Left lung (tissue), 10 donors: ENCODE data around the gene NTRK2. TPM values are rescaled to one million over a fixed set of nuclear protein-coding genes. Genes with fewer than 3 reads are reported as not detected.

Experiments used
- ATAC-seq: fragments of 200-7000 bp; cut with Tn5 transposase; one replicate; pipeline ENCODE4 v1.9.1; 2020; ENCODE audit warnings: moderate library complexity
- DNase-seq, 4 donors: peaks; one replicate each; pipeline ENCODE4 v3.0.0-alpha.2; 2013 to 2020
- H3K27ac ChIP-seq, 2 donors: fragments of 200-600 bp; sonication (generic) in 1 of 2; one replicate each; pipeline versions ENCODE4 v1.5.0 to v1.8.0; 2020 to 2021
- H3K27me3 ChIP-seq, 2 donors: fragments of 200-600 bp; sonication (generic) in 1 of 2; one replicate each; pipeline versions ENCODE4 v1.5.0 to v1.8.0; 2020 to 2021
- H3K36me3 ChIP-seq, 2 donors: fragments of 200-600 bp; sonication (generic) in 1 of 2; one replicate each; pipeline versions ENCODE4 v1.5.0 to v1.8.0; 2020 to 2021
- H3K4me1 ChIP-seq, 2 donors: fragments of 200-600 bp; one replicate each; pipeline ENCODE4 v1.8.0; 2021
- H3K4me3 ChIP-seq, 2 donors: fragments of 200-600 bp; sonication (generic) in 1 of 2; one replicate each; pipeline versions ENCODE4 v1.5.0 to v1.8.0; 2020 to 2021; ENCODE audit warnings: mild to moderate bottlenecking in 1 of 2
- H3K9me3 ChIP-seq, 2 donors: fragments of 200-600 bp; sonication (generic) in 1 of 2; one replicate each; pipeline versions ENCODE4 v1.5.0 to v1.8.0; 2020 to 2021
- CTCF ChIP-seq, 2 donors: fragments of 200-600 bp; sonication (generic) in 1 of 2; IDR thresholded peaks; one replicate each; pipeline versions ENCODE4 v1.5.0 to v1.8.0; 2021; ENCODE audit warnings: antibody characterized with exemption in 2 of 2
- intact Hi-C, 2 donors: fragments of 100-400 bp; cut with DNase I; formaldehyde crosslinking; loops; one replicate each; pipeline versions ENCODE4 v1.11.2 to v1.14.2; 2022
- polyA plus RNA-seq, 6 donors: library from polyadenylated mRNA; unstranded; fragments of 120-200 nt; gene quantifications; one replicate each; pipeline ENCODE4 v1.2.1, GENCODE V29; 2013; ENCODE audit not compliant: insufficient read length in 6 of 6
- total RNA-seq, 2 donors: library from RNA; stranded (reverse); fragmentation: NEBNext Ultra II Directional; extraction: Animal tissue kit (Norgen Biotek cat#: 25700); gene quantifications; one replicate each; pipeline ENCODE4 v1.2.1, GENCODE V29; 2021
- donor health status: DM: no; HTN: yes; CAD: no.
- donor health status: DM: no; HTN: no; CAD: no.

The NTRK2 gene
- total and polyA plus RNA-seq, 8 donors = 0.29 to 3.8 (median 1.7) TPM

- Histone ChIP-seq H3K27ac (no peak overlapping the region), H3K9me3 (peaks cover 0 to 12% of the 10 kb centered on the region in 2 donors), H3K36me3 (no peaks in the 10 kb centered on the region), H3K4me1 (no peaks in the 10 kb centered on the region), H3K4me3 (no peak overlapping the region), H3K27me3 (no peaks in the 10 kb centered on the region)
- intact Hi-C loops = no loop called here
- ATAC-seq (no peak), DNase-seq (no peak)
- no peak for TF ChIP-seq CTCF (IDR thresholded peaks at IDR 0.05)
These were observed 33.1 kb upstream of the NTRK2 start for GRCh38 chr9:84636436-84636835.

- H3K9me3 ChIP-seq = peaks cover 0 to 12% of the 10 kb centered on the region in 2 donors
- intact Hi-C loops = no loop called here
- no peak overlapping the region for H3K27ac ChIP-seq
- H3K36me3 ChIP-seq = no peaks in the 10 kb centered on the region
- ATAC-seq = no peak
- DNase-seq = no peak
- no peaks in the 10 kb centered on the region for H3K27me3 ChIP-seq
- H3K4me3 ChIP-seq = no peak overlapping the region
- TF ChIP-seq CTCF (IDR thresholded peaks at IDR 0.05) = no peak
- no peaks in the 10 kb centered on the region for H3K4me1 ChIP-seq
These were observed 26.9 kb upstream of the NTRK2 start for GRCh38 chr9:84642553-84643141.

GRCh38 chr9:84647699-84648098 is 21.8 kb upstream of the NTRK2 start:
- Histone ChIP-seq H3K9me3 (no peaks in the 10 kb centered on the region), H3K27me3 (no peaks in the 10 kb centered on the region), H3K27ac (no peak overlapping the region), H3K4me3 (no peak overlapping the region), H3K4me1 (no peaks in the 10 kb centered on the region), H3K36me3 (no peaks in the 10 kb centered on the region)
- intact Hi-C loops = no loop called here
- no peak for ATAC-seq
- DNase-seq = no peak
- no peak for TF ChIP-seq CTCF (IDR thresholded peaks at IDR 0.05)

- Histone ChIP-seq H3K27ac (no peak overlapping the region), H3K4me3 (no peak overlapping the region), H3K36me3 (no peaks in the 10 kb centered on the region), H3K9me3 (no peaks in the 10 kb centered on the region), H3K27me3 (no peaks in the 10 kb centered on the region), H3K4me1 (no peaks in the 10 kb centered on the region)
- no peak for ATAC-seq
- no peak for TF ChIP-seq CTCF (IDR thresholded peaks at IDR 0.05)
- intact Hi-C loops = no loop called here
- no peak for DNase-seq
These were observed 16.9 kb upstream of the NTRK2 start for GRCh38 chr9:84652496-84653120.

- DNase-seq (no peak), ATAC-seq (no peak)
- H3K27ac ChIP-seq = no peak overlapping the region
- intact Hi-C loops = no loop called here
- peaks cover 0 to 7% of the 10 kb centered on the region in 2 donors for H3K27me3 ChIP-seq
- TF ChIP-seq CTCF (IDR thresholded peaks at IDR 0.05) = no peak
- H3K4me1 ChIP-seq = no peaks in the 10 kb centered on the region
- H3K4me3 ChIP-seq = no peak overlapping the region
- H3K36me3 ChIP-seq = no peaks in the 10 kb centered on the region
- no peaks in the 10 kb centered on the region for H3K9me3 ChIP-seq
These were observed 14.1 kb upstream of the NTRK2 start for GRCh38 chr9:84655447-84655846.
